Adrenal gland (tissue), 5 donors: ENCODE results near the gene SCYL3.

ENCODE experiments used
- CTCF ChIP-seq, 6 experiments: fragments of 450-650 bp in 4 of 6; fragments of 200-600 bp in 2 of 6; sonication (generic) in 1 of 6; IDR thresholded peaks; 1 replicate in 5 of 6; 2 replicates in 1 of 6; pipeline versions ENCODE4 v1.5.1 to v1.8.0; 2016 to 2021; ENCODE audit warnings: antibody characterized with exemption in 6 of 6, mild to moderate bottlenecking in 2 of 6, moderate library complexity in 1 of 6
- POLR2A ChIP-seq, 2 donors: fragments of 450-650 bp; IDR thresholded peaks; one replicate each; pipeline ENCODE4 v1.6.1; 2017; ENCODE audit warnings: antibody characterized with exemption in 2 of 2, mild to moderate bottlenecking in 2 of 2, moderate library complexity in 1 of 2
- donor health status: DM: no; HTN: no; CAD: no.

- no peak for TF ChIP-seq CTCF (IDR thresholded peaks at IDR 0.05)
- no peak for TF ChIP-seq POLR2A (IDR thresholded peaks at IDR 0.05)
Measured at GRCh38 chr1:169878498-169878897, 15.2 kb downstream of the SCYL3 start.
